Measurements from ENCODE around the gene EGLN3. TPM values are rescaled to one million over a fixed set of nuclear protein-coding genes. Genes with fewer than 3 reads are reported as not detected.

The EGLN3 gene
- total RNA-seq, 3 donors from 2014 or later (not counting 1 experiment from before 2014, with no cell fraction given), result 0.52 to 1.1 (median 0.57) TPM

GRCh38 chr14:33931461-33931860, 19.4 kb downstream of the EGLN3 start:
- Histone ChIP-seq H3K36me3 (ENCODE audit: control insufficient read depth, insufficient read depth, low read length) (no peaks in the 10 kb centered on the region), H3K9me3 (ENCODE audit: control insufficient read depth, insufficient read depth, low read length) (no peaks in the 10 kb centered on the region), H3K4me3 (ENCODE audit: low read length) (no peak overlapping the region), H3K27ac (ENCODE audit: low read length) (no peak overlapping the region), H3K27me3 (ENCODE audit: control insufficient read depth, insufficient read depth, low read length) (no peaks in the 10 kb centered on the region), H3K4me1 (ENCODE audit: control insufficient read depth, insufficient read depth, low read length) (no peaks in the 10 kb centered on the region)
- H3K9me3 Mint-ChIP-seq, result peaks cover 0 to 2% of the 10 kb centered on the region in 2 donors
- ATAC-seq, result no peak
- H3K27me3 Mint-ChIP-seq (ENCODE audit: low read depth in 2 of 2), result peaks cover 0 to 4% of the 10 kb centered on the region in 2 donors
- no CpG with 5 or more reads among the region's 1 CpG for WGBS (ENCODE audit: insufficient coverage)
- TF ChIP-seq, protein P1, sequence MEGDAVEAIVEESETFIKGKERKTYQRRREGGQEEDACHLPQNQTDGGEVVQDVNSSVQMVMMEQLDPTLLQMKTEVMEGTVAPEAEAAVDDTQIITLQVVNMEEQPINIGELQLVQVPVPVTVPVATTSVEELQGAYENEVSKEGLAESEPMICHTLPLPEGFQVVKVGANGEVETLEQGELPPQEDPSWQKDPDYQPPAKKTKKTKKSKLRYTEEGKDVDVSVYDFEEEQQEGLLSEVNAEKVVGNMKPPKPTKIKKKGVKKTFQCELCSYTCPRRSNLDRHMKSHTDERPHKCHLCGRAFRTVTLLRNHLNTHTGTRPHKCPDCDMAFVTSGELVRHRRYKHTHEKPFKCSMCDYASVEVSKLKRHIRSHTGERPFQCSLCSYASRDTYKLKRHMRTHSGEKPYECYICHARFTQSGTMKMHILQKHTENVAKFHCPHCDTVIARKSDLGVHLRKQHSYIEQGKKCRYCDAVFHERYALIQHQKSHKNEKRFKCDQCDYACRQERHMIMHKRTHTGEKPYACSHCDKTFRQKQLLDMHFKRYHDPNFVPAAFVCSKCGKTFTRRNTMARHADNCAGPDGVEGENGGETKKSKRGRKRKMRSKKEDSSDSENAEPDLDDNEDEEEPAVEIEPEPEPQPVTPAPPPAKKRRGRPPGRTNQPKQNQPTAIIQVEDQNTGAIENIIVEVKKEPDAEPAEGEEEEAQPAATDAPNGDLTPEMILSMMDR (IDR thresholded peaks at IDR 0.05), result no peak
- H3K4me3 Mint-ChIP-seq, result no peak overlapping the region
- no peaks in the 10 kb centered on the region for H3K4me1 Mint-ChIP-seq
- DNase-seq, result no peak
- intact Hi-C loops (cut with micrococcal nuclease), result no loop called here
- H3K27ac Mint-ChIP-seq, result no peak overlapping the region
- no peaks in the 10 kb centered on the region for H3K36me3 Mint-ChIP-seq

- no peak overlapping the region for H3K27ac ChIP-seq (ENCODE audit: low read length)
- no peaks in the 10 kb centered on the region for H3K36me3 ChIP-seq (ENCODE audit: control insufficient read depth, insufficient read depth, low read length)
- H3K9me3 ChIP-seq (ENCODE audit: control insufficient read depth, insufficient read depth, low read length), result no peaks in the 10 kb centered on the region
- intact Hi-C loops (cut with micrococcal nuclease), result no loop called here
- Mint-ChIP-seq H3K4me3 (no peak overlapping the region), H3K4me1 (no peaks in the 10 kb centered on the region), H3K27me3 (ENCODE audit: low read depth in 2 of 2) (no peaks in the 10 kb centered on the region), H3K27ac (no peak overlapping the region), H3K36me3 (no peaks in the 10 kb centered on the region), H3K9me3 (peaks cover 0 to 2% of the 10 kb centered on the region in 2 donors)
- no peaks in the 10 kb centered on the region for H3K27me3 ChIP-seq (ENCODE audit: control insufficient read depth, insufficient read depth, low read length)
- WGBS (ENCODE audit: insufficient coverage), result 100% methylated on average over 1 of the region's 2 CpGs
- ATAC-seq (no peak), DNase-seq (no peak)
- TF ChIP-seq, protein P1 (IDR thresholded peaks at IDR 0.05), result no peak
- H3K4me3 ChIP-seq (ENCODE audit: low read length), result no peak overlapping the region
- H3K4me1 ChIP-seq (ENCODE audit: control insufficient read depth, insufficient read depth, low read length), result no peaks in the 10 kb centered on the region
Measured at GRCh38 chr14:33930439-33930838, 20.4 kb downstream of the EGLN3 start.

DNA sequence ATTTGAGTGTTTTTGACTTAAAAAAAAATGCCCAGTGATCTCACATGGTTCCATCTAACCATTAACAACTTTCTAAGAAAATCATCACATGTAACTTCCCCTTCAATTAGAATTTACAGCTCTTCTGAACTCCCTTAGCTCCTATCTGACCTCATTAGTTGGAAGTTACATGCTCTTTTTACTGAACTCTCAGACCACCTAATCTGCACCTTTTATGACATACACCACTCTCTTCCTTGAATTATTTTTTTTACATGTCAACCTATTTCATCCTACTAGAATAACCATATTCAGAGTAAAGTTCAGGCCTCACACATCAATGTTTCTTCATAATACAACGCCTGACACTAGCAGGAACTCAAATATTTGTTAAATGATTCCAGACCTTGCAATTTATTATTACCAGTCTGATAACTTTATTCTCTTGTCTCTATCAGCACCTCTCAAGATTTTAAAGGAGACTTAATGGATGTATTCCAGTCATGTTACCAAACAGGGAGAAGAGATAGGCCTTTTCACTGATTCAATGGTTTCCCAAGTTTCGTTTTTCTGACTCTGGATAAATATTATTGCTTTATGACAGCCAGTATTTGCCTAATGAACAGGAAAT, 21.0 kb downstream of the EGLN3 start:
- 85% methylated on average over 2 of the region's 2 CpGs for WGBS (ENCODE audit: insufficient coverage)
- Mint-ChIP-seq H3K36me3 (no peaks in the 10 kb centered on the region), H3K4me3 (no peak overlapping the region), H3K27me3 (ENCODE audit: low read depth in 2 of 2) (no peaks in the 10 kb centered on the region), H3K4me1 (no peaks in the 10 kb centered on the region), H3K27ac (no peak overlapping the region), H3K9me3 (peaks cover 0 to 2% of the 10 kb centered on the region in 2 donors)
- Histone ChIP-seq H3K27me3 (ENCODE audit: control insufficient read depth, insufficient read depth, low read length) (no peaks in the 10 kb centered on the region), H3K36me3 (ENCODE audit: control insufficient read depth, insufficient read depth, low read length) (no peaks in the 10 kb centered on the region), H3K4me1 (ENCODE audit: control insufficient read depth, insufficient read depth, low read length) (no peaks in the 10 kb centered on the region), H3K9me3 (ENCODE audit: control insufficient read depth, insufficient read depth, low read length) (no peaks in the 10 kb centered on the region), H3K4me3 (ENCODE audit: low read length) (no peak overlapping the region), H3K27ac (ENCODE audit: low read length) (no peak overlapping the region)
- no peak for ATAC-seq
- intact Hi-C loops (cut with micrococcal nuclease), result no loop called here
- TF ChIP-seq, protein P1 (IDR thresholded peaks at IDR 0.05), result no peak
- no peak for DNase-seq

DNA sequence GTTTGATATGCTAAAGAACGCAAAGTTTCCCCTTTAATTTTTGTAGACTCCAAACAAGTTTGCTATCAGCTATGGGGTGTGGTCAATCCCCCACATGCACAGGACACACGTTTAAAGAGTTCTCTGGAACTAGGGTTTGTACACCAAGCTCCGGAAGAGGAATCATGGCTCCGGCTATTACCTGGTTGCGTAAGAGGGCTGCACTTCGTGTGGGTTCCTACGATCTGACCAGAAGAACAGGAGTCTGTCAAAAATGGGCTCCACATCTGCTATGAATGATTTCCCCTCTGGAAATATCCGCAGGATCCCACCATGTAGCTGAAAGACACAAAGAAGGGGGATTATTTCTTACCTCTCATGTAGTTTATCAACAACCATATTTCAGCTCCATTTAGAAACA, 22.0 kb downstream of the EGLN3 start:
- ATAC-seq (no peak), DNase-seq (no peak)
- no peak overlapping the region for H3K4me3 ChIP-seq (ENCODE audit: low read length)
- Mint-ChIP-seq H3K4me3 (no peak overlapping the region), H3K4me1 (no peaks in the 10 kb centered on the region), H3K27me3 (ENCODE audit: low read depth in 2 of 2) (no peaks in the 10 kb centered on the region), H3K9me3 (peaks cover 0 to 2% of the 10 kb centered on the region in 2 donors), H3K36me3 (no peaks in the 10 kb centered on the region), H3K27ac (no peak overlapping the region)
- no peak overlapping the region for H3K27ac ChIP-seq (ENCODE audit: low read length)
- intact Hi-C loops (cut with micrococcal nuclease), result no loop called here
- TF ChIP-seq, protein P1 (IDR thresholded peaks at IDR 0.05), result no peak
- no peaks in the 10 kb centered on the region for H3K36me3 ChIP-seq (ENCODE audit: control insufficient read depth, insufficient read depth, low read length)
- 90% methylated on average over 8 of the region's 8 CpGs for WGBS (ENCODE audit: insufficient coverage)
- H3K4me1 ChIP-seq (ENCODE audit: control insufficient read depth, insufficient read depth, low read length), result no peaks in the 10 kb centered on the region
- no peaks in the 10 kb centered on the region for H3K27me3 ChIP-seq (ENCODE audit: control insufficient read depth, insufficient read depth, low read length)
- H3K9me3 ChIP-seq (ENCODE audit: control insufficient read depth, insufficient read depth, low read length), result no peaks in the 10 kb centered on the region

Measured in natural killer cell (primary cell).